HepG2 (cell line): ENCODE results near the gene STRADA. TPM values are rescaled to one million over a fixed set of nuclear protein-coding genes. Genes with fewer than 3 reads are reported as not detected.

ENCODE experiments used
- ATAC-seq: fragments of 200-7000 bp; cut with Tn5 transposase; 3 replicates; pipeline ENCODE4 v1.9.1; 2020; ENCODE audit warnings: mild to moderate bottlenecking, moderate library complexity
- BruUV-seq: library from RNA; stranded (reverse); fragments of 400-500 nt; replicated peaks from 2 replicates; lab custom pipeline; 2021; lab: Mats Ljungman, UMichigan
- CTCF ChIA-PET: fragments of 300-600 bp; formaldehyde crosslinking; extraction: SDS; loops from one replicate; lab custom pipeline; 2021; ENCODE audit warnings: low total read pairs, inconsistent platforms, low intra/inter-chr PET ratio; lab: Yijun Ruan, JAX
- POLR2A ChIA-PET: fragments of 350-600 bp; sonication (Branson Sonifier 250); formaldehyde crosslinking; loops from one replicate; lab custom pipeline; 2020; ENCODE audit warnings: antibody characterized with exemption, inconsistent platforms; lab: Yijun Ruan, JAX
- DNase-seq: peaks from one replicate; pipeline ENCODE4 v3.0.0-alpha.2; 2015; ENCODE audit warnings: low spot score
- FAIRE-seq: peaks from 3 replicates; lab custom pipeline; 2011; peaks lifted over from hg19 to GRCh38; lab: Jason Lieb, UNC
- H2AFZ ChIP-seq: one replicate; pipeline ENCODE4 v1.6.1; 2011; ENCODE audit warnings: low read length, inconsistent platforms
- H3K27ac ChIP-seq: fragments of 300-600 bp; 3 replicates; pipeline ENCODE4 v1.8.0; 2011; ENCODE audit warnings: mixed run types, mild to moderate bottlenecking, mixed read lengths, low read length, inconsistent platforms; ENCODE audit not compliant: insufficient read depth; ENCODE audit errors: extremely low read length
- H3K27me3 ChIP-seq, 2 experiments: fragments of 200-600 bp in 1 of 2; 2 replicates in 1 of 2; 3 replicates in 1 of 2; pipeline versions ENCODE4 v1.6.0 to v1.8.0; 2011; ENCODE audit warnings: low read length in 2 of 2, mild to moderate bottlenecking in 2 of 2, moderate library complexity in 2 of 2, inconsistent platforms in 1 of 2; ENCODE audit not compliant: insufficient read depth in 2 of 2, control insufficient read depth in 1 of 2
- H3K36me3 ChIP-seq, 2 experiments: fragments of 200-600 bp in 1 of 2; replicated peaks in 1 of 2; 2 replicates in 1 of 2; 3 replicates in 1 of 2; pipeline versions ENCODE4 v1.5.1 to v1.8.0; 2011; ENCODE audit warnings: low read length in 2 of 2, inconsistent platforms in 1 of 2; ENCODE audit not compliant: insufficient read depth in 2 of 2, control insufficient read depth in 1 of 2
- H3K4me1 ChIP-seq: 2 replicates; pipeline ENCODE4 v1.5.1; 2012; ENCODE audit warnings: low read length, inconsistent platforms; ENCODE audit not compliant: insufficient read depth
- H3K4me2 ChIP-seq: 2 replicates; pipeline ENCODE4 v1.6.0; 2011; ENCODE audit warnings: low read depth, low read length, inconsistent platforms
- H3K4me3 ChIP-seq, 3 experiments: fragments of 200-600 bp in 1 of 3; sonication (generic), shearing (Covaris generic) in 1 of 3; replicated peaks in 1 of 3; 2 replicates each; pipeline ENCODE4 v1.5.1; 2011 to 2016; ENCODE audit warnings: low read length in 3 of 3, inconsistent platforms in 2 of 3, low read depth in 2 of 3, mild to moderate bottlenecking in 2 of 3, control low read depth in 1 of 3, mixed read lengths in 1 of 3; ENCODE audit not compliant: insufficient read depth in 1 of 3
- H3K79me2 ChIP-seq: one replicate; pipeline ENCODE4 v1.6.1; 2011; ENCODE audit warnings: low read length, inconsistent platforms; ENCODE audit not compliant: insufficient read depth
- H3K9ac ChIP-seq: 2 replicates; pipeline ENCODE4 v1.6.0; 2011; ENCODE audit warnings: mild to moderate bottlenecking, low read depth, low read length, inconsistent platforms; ENCODE audit not compliant: insufficient read depth
- H3K9me3 ChIP-seq: 2 replicates; pipeline ENCODE4 v1.5.1; 2012; ENCODE audit warnings: mild to moderate bottlenecking, low read length
- H4K20me1 ChIP-seq: 2 replicates; pipeline ENCODE4 v1.6.0; 2011; ENCODE audit warnings: inconsistent platforms, mild to moderate bottlenecking, low read length, moderate library complexity; ENCODE audit not compliant: insufficient read depth
- CCDC6 ChIP-seq: sonication (generic); formaldehyde crosslinking; IDR thresholded peaks from 2 replicates; pipeline ENCODE4 v1.8.1; 2022; ENCODE audit warnings: mild to moderate bottlenecking, missing genetic modification reagents, moderate library complexity
- HDAC2 ChIP-seq: sonication (generic); formaldehyde crosslinking; IDR thresholded peaks from 2 replicates; pipeline ENCODE4 v1.4.0; 2020; ENCODE audit warnings: missing genetic modification reagents
- HNRNPLL ChIP-seq: fragments of 200-400 bp; formaldehyde crosslinking; IDR thresholded peaks from 2 replicates; pipeline ENCODE4 v1.6.1; 2017; ENCODE audit warnings: mild to moderate bottlenecking, low read depth, low read length; ENCODE audit not compliant: poor library complexity, severe bottlenecking
- PRPF4 ChIP-seq: fragments of 200-400 bp; formaldehyde crosslinking; IDR thresholded peaks from 2 replicates; pipeline ENCODE4 v1.6.1; 2016; ENCODE audit warnings: low read length, low read depth; ENCODE audit not compliant: poor library complexity, severe bottlenecking
- RARA ChIP-seq: IDR thresholded peaks from 2 replicates; pipeline ENCODE4 v1.6.1; 2016; ENCODE audit warnings: missing genetic modification reagents, missing compliant biosample characterization
- SRY ChIP-seq: sonication (generic); formaldehyde crosslinking; IDR thresholded peaks from 2 replicates; pipeline ENCODE4 v1.8.0; 2022; ENCODE audit warnings: mild to moderate bottlenecking, missing genetic modification reagents
- YEATS2 ChIP-seq: sonication (generic); formaldehyde crosslinking; IDR thresholded peaks from 2 replicates; pipeline ENCODE4 v1.4.0; 2020; ENCODE audit warnings: missing genetic modification reagents, borderline replicate concordance
- ZBTB38 ChIP-seq: sonication (generic); formaldehyde crosslinking; IDR thresholded peaks from 2 replicates; pipeline ENCODE4 v1.5.1; 2020; ENCODE audit warnings: mild to moderate bottlenecking, missing genetic modification reagents
- ZC3H13 ChIP-seq: sonication (generic); formaldehyde crosslinking; IDR thresholded peaks from 2 replicates; pipeline ENCODE4 v1.8.1; 2023; ENCODE audit warnings: mild to moderate bottlenecking, missing genetic modification reagents, moderate library complexity
- ZNF24 ChIP-seq: fragments of 450-650 bp; IDR thresholded peaks from 2 replicates; pipeline ENCODE4 v1.6.1; 2017; ENCODE audit warnings: antibody characterized with exemption, mild to moderate bottlenecking
- ZNF441 ChIP-seq: sonication (generic); formaldehyde crosslinking; IDR thresholded peaks from 2 replicates; pipeline ENCODE4 v1.7.0; 2021; ENCODE audit warnings: missing genetic modification reagents, borderline replicate concordance
- WGBS: methylation state at CpG from one replicate; pipeline ENCODE4 v1.1.6; 2017; ENCODE audit warnings: low lambda C conversion rate; 5-methylcytosine and 5-hydroxymethylcytosine counted together
- in situ Hi-C: cut with HindIII; loops from 2 replicates; pipeline ENCODE4 v1.10.0; 2017; ENCODE audit warnings: low pct_unique_long_range_greater_than_20kb; ENCODE audit not compliant: extremely low pct_ligation_motif_present
- intact Hi-C: fragments of 100-400 bp; cut with micrococcal nuclease; formaldehyde crosslinking; loops from one replicate; pipeline ENCODE4 v1.10.0; 2022; ENCODE audit not compliant: unreplicated experiment
- polyA plus RNA-seq, 8 experiments: library from polyadenylated mRNA; depleted of rRNA in 3 of 8; stranded (reverse) in 7 of 8; unstranded in 1 of 8; fragments of >200 nt; fragmentation: Illumina TruSeq in 4 of 8; extraction: Trizol in 4 of 8; gene quantifications; 2 replicates each; pipeline versions ENCODE4 v1.2.1 to v1.2.3, GENCODE V29; 2011 to 2016; ENCODE audit warnings: low read depth in 4 of 8, missing spikeins in 1 of 8, mixed read lengths in 1 of 8; ENCODE audit not compliant: insufficient read depth in 1 of 8
- total RNA-seq, 5 experiments: library from RNA; depleted of rRNA; stranded (reverse); fragments of >200 nt; fragmentation: Illumina TruSeq; extraction: Trizol; gene quantifications; 2 replicates each; pipeline ENCODE4 v1.2.3, GENCODE V29; 2016; ENCODE audit warnings: low read depth in 1 of 5
- TF ChIP-seq, protein P1 (sequence below): sonication (generic); formaldehyde crosslinking; IDR thresholded peaks from 2 replicates; pipeline ENCODE4 v1.4.0; 2020; ENCODE audit warnings: missing genetic modification reagents, mild to moderate bottlenecking, borderline replicate concordance
- TF ChIP-seq, protein P2 (sequence below): sonication (generic); formaldehyde crosslinking; IDR thresholded peaks from 2 replicates; pipeline ENCODE4 v1.5.0; 2020; ENCODE audit warnings: missing genetic modification reagents
- TF ChIP-seq, protein P3 (sequence below): sonication (generic); formaldehyde crosslinking; IDR thresholded peaks from 2 replicates; pipeline ENCODE4 v1.4.0; 2020; ENCODE audit warnings: missing genetic modification reagents

The STRADA gene
- total and polyA plus RNA-seq, 2 of the 13 experiments (the other 11 are each of a cell fraction or from before 2014, with no cell fraction given) = 17.6 to 17.9 TPM

DNA sequence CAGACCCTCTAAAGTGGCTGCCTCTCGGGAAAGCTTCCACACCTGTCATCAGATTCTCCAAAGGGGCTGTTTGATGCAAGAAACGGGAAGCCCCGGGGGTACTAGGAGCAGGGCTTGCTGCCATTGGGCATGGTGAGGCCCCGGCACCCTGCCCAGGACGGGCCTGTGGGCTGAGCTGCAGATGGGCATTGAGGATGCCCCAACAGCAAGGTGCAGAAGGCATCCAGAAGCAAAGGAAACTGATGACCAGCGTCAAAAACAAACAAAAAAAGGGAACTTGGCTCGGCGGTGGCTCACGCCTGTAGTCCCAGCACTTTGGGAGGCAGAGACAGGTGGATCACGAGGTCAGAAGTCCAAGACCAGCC, 40.2 kb downstream of the STRADA start (continued):
- TF ChIP-seq, protein P1, sequence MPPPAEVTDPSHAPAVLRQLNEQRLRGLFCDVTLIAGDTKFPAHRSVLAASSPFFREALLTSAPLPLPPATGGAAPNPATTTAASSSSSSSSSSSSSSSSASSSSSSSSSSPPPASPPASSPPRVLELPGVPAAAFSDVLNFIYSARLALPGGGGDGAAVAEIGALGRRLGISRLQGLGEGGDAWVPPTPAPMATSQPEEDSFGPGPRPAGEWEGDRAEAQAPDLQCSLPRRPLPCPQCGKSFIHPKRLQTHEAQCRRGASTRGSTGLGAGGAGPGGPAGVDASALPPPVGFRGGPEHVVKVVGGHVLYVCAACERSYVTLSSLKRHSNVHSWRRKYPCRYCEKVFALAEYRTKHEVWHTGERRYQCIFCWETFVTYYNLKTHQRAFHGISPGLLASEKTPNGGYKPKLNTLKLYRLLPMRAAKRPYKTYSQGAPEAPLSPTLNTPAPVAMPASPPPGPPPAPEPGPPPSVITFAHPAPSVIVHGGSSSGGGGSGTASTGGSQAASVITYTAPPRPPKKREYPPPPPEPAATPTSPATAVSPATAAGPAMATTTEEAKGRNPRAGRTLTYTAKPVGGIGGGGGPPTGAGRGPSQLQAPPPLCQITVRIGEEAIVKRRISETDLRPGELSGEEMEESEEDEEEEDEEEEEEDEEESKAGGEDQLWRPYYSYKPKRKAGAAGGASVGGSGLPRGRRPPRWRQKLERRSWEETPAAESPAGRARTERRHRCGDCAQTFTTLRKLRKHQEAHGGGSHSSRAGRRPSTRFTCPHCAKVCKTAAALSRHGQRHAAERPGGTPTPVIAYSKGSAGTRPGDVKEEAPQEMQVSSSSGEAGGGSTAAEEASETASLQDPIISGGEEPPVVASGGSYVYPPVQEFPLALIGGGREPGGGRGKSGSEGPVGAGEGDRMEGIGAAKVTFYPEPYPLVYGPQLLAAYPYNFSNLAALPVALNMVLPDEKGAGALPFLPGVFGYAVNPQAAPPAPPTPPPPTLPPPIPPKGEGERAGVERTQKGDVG = peak; percentile 16; the same call in 1 of the 2 replicates

DNA sequence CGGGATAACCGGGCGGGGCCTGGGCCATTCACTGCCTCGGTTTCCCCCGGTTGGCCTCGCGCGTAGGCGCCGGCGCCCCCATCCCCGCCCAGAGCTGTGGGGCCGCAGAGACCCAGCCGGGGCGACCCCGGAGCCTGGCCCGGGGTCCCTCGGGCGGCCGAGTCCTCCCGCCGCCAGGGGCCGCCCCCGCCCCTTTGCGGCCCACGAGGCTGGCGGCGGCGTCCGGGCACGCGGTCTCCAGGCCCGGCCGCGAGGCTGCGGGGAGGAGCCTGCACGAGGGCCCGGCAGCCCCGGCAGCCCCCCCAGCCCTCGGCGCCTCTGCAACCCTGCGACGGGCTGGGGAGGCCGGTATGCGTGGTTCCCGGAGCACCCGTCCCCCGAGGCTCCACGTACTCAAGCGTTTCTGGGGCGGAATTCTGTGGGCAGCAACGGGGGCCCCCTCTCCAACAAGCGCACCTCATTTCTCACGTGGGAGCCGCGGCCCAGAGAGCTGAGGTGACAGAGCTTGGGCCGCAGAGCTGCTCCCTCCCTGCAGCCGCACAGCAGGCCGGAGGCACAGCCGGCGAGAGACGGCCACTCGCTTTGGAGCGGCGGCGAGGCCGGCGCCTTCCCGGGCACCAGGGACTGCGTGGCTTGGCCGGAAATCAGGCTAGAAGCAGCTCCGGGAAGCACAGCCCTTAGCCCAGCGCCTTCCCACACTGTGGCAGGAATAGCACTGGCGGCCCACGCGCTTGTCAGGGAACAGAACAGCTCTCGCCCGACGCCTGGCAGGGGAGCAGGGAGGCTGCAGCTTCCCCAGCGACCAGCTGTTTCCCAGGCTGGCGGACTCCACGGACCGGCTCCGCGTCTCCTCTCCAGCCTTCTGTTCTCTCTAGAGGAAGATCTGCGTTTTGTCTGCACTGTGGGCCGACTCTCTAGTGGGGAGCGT, 40.8 kb downstream of the STRADA start:
- Histone ChIP-seq H3K27ac (no peak overlapping the region), H3K9ac (no peak overlapping the region), H3K27me3 (no peaks in the 10 kb centered on the region), H3K36me3 (peaks cover 0 to 1% of the 10 kb centered on the region in 2 experiments; a peak in 2 of 5 replicates), H4K20me1 (no peaks in the 10 kb centered on the region), H3K4me1 (peaks cover 18% of the 10 kb centered on the region), H3K4me3 (peak overlapping the region in 2 of 3 experiments; percentile 67 to 77; a peak in 3 of 6 replicates), H3K4me2 (peak overlapping the region; percentile 57), H2AFZ (no peak overlapping the region), H3K9me3 (no peaks in the 10 kb centered on the region), H3K79me2 (no peaks in the 10 kb centered on the region)
- ChIA-PET CTCF (no interaction called here), POLR2A (interaction anchor here (1.0 to 1.1 kb wide), 2 partner anchors 72 to 79 kb away, joined by 4 to 5 read pairs; partner anchors contain the start of genes CCDC47 and MAP3K3)
- FAIRE-seq (no peak), ATAC-seq (no peak), DNase-seq (no peak)
- intact Hi-C loops (no loop called here), in situ Hi-C loops (no loop called here)
- no TSS peak for BruUV-seq
- WGBS = 94% methylated on average over 35 of the region's 88 CpGs
- TF ChIP-seq ZNF441 (CRISPR knock-in tag) (no peak), HDAC2 (no peak), ZBTB38 (CRISPR knock-in tag) (peak; percentile 81), SRY (CRISPR knock-in tag) (no peak), CCDC6 (CRISPR knock-in tag) (no peak), ZNF24 (no peak), RARA (no peak), ZC3H13 (CRISPR knock-in tag) (0 out of 2 replicates have a peak, but pooled peaks have one; percentile 24), PRPF4 (no peak), HNRNPLL (peak; percentile 32), YEATS2 (CRISPR knock-in tag) (no peak)
- TF ChIP-seq, protein P2, sequence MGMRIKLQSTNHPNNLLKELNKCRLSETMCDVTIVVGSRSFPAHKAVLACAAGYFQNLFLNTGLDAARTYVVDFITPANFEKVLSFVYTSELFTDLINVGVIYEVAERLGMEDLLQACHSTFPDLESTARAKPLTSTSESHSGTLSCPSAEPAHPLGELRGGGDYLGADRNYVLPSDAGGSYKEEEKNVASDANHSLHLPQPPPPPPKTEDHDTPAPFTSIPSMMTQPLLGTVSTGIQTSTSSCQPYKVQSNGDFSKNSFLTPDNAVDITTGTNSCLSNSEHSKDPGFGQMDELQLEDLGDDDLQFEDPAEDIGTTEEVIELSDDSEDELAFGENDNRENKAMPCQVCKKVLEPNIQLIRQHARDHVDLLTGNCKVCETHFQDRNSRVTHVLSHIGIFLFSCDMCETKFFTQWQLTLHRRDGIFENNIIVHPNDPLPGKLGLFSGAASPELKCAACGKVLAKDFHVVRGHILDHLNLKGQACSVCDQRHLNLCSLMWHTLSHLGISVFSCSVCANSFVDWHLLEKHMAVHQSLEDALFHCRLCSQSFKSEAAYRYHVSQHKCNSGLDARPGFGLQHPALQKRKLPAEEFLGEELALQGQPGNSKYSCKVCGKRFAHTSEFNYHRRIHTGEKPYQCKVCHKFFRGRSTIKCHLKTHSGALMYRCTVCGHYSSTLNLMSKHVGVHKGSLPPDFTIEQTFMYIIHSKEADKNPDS = no peak
- TF ChIP-seq, protein P3, sequence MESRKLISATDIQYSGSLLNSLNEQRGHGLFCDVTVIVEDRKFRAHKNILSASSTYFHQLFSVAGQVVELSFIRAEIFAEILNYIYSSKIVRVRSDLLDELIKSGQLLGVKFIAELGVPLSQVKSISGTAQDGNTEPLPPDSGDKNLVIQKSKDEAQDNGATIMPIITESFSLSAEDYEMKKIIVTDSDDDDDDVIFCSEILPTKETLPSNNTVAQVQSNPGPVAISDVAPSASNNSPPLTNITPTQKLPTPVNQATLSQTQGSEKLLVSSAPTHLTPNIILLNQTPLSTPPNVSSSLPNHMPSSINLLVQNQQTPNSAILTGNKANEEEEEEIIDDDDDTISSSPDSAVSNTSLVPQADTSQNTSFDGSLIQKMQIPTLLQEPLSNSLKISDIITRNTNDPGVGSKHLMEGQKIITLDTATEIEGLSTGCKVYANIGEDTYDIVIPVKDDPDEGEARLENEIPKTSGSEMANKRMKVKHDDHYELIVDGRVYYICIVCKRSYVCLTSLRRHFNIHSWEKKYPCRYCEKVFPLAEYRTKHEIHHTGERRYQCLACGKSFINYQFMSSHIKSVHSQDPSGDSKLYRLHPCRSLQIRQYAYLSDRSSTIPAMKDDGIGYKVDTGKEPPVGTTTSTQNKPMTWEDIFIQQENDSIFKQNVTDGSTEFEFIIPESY (CRISPR knock-in tag) = peak; percentile 97
